Activated CD4-positive, alpha-beta T cell treated with anti-CD3 and anti-CD28 coated beads, Interleukin-2, amount 10 ng/mL, durations not matched to agents 24 days and 14 days (primary cell): Measurements from ENCODE around the gene HEPACAM2. TPM values are rescaled to one million over a fixed set of nuclear protein-coding genes. Genes with fewer than 3 reads are reported as not detected.
A peak's percentile ranks its signal among the peaks of the same experiment; 100 is the strongest.

ENCODE experiments used
- DNase-seq: peaks from one replicate; pipeline ENCODE4 v3.0.0; 2022
- H3K27ac Mint-ChIP-seq: one replicate; pipeline ENCODE4 v1.8.0; 2022; ENCODE audit warnings: mild to moderate bottlenecking, mixed read lengths
- H3K27me3 Mint-ChIP-seq: one replicate; pipeline ENCODE4 v1.8.0; 2022; ENCODE audit warnings: mixed read lengths
- H3K36me3 Mint-ChIP-seq: one replicate; pipeline ENCODE4 v1.8.0; 2022; ENCODE audit warnings: low read depth, mild to moderate bottlenecking, mixed read lengths
- H3K4me1 Mint-ChIP-seq: one replicate; pipeline ENCODE4 v1.8.0; 2021; ENCODE audit warnings: mixed read lengths
- H3K4me3 Mint-ChIP-seq: one replicate; pipeline ENCODE4 v1.8.0; 2022; ENCODE audit warnings: mild to moderate bottlenecking, moderate library complexity, mixed read lengths
- H3K9me3 Mint-ChIP-seq: one replicate; pipeline ENCODE4 v1.8.0; 2021; ENCODE audit warnings: mixed read lengths
- intact Hi-C: fragments of 100-400 bp; cut with micrococcal nuclease; formaldehyde crosslinking; loops from one replicate; pipeline ENCODE4 v1.15.1; 2023
- total RNA-seq: library from RNA; stranded (reverse); gene quantifications from 2 replicates; pipeline ENCODE4 v1.2.3, GENCODE V29; 2022

Gene HEPACAM2
- total RNA-seq, 1 donor from 2014 or later: not detected

DNA sequence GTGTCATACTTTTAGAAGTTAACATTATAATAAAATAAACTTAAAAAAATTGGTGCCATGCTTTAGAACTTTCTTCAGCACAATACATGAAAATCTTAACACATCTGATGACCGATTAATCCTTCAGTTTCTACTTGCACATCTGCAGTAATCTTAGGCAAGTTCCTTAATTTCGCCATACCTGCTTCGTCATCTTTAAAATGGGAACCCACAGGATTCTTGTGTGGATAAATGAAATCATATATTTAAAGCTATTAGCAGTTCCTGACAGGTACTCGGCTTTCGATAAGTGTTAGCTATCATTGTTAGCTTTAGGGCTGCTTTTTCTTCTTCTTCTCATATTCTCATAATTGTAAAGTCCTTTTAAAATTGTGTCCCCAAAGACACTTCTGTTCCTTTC is 5.0 kb upstream of the HEPACAM2 start:
- no peaks in the 10 kb centered on the region for H3K36me3 Mint-ChIP-seq
- H3K27ac Mint-ChIP-seq: peak overlapping the region; percentile 93
- peaks cover 5% of the 10 kb centered on the region for H3K27me3 Mint-ChIP-seq
- intact Hi-C loops: loop anchor here (5.0 kb wide), 2 partner anchors 644 to 784 kb away; partner anchors contain the start of gene GATAD1
- H3K9me3 Mint-ChIP-seq: no peaks in the 10 kb centered on the region
- DNase-seq: no peak
- H3K4me3 Mint-ChIP-seq: peak overlapping the region; percentile 99
- peaks cover 13% of the 10 kb centered on the region for H3K4me1 Mint-ChIP-seq

DNA sequence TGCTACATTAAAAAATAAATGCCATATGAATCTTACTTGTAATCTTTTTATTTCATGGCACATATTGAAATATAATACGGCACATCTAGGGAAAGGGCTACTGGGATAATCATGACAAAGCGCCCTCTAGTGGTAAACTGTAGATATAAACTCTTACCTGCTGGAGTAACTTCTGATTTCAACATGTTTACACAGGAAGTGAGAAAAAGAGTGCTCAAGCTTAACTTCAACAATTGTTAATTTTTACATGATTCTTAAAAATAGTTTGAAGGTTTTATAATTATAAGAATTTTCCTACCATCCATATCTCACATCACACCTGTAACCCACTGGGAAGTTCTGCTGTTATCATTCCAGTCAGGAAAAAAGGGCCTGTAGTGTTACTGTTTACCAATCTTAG is 2.0 kb upstream of the HEPACAM2 start:
- Mint-ChIP-seq H3K27ac (no peak overlapping the region), H3K9me3 (no peaks in the 10 kb centered on the region), H3K4me1 (peaks cover 10% of the 10 kb centered on the region), H3K4me3 (no peak overlapping the region), H3K27me3 (peaks cover 23% of the 10 kb centered on the region), H3K36me3 (no peaks in the 10 kb centered on the region)
- intact Hi-C loops: loop anchor here (1.0 kb wide), 1 partner anchor 136 kb away; no protein-coding TSS in a partner anchor
- peak; percentile 75 for DNase-seq

DNA sequence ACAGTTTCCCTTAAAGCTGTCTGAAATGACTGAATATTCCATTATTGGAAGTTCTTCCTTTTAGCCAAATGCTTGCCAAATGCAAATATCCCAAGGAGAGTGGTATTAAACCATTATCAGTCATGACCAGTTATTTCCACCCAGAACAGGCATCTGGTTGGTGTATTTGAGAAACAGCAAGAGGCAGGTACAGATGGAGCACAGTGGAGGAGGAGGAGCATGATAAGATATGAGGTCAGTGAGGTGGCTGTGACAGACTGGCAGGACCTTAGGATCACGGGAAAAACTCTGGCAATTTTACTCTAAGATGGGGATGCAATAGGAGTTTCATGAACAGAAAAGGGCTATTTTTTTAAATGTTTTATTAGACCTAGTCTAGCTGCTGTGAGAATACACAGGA is 6.4 kb downstream of the HEPACAM2 start:
- no peak for DNase-seq
- intact Hi-C loops: no loop called here
- Mint-ChIP-seq H3K4me3 (no peak overlapping the region), H3K4me1 (no peaks in the 10 kb centered on the region), H3K27ac (no peak overlapping the region), H3K36me3 (no peaks in the 10 kb centered on the region), H3K9me3 (no peaks in the 10 kb centered on the region), H3K27me3 (peaks cover 41% of the 10 kb centered on the region)

DNA sequence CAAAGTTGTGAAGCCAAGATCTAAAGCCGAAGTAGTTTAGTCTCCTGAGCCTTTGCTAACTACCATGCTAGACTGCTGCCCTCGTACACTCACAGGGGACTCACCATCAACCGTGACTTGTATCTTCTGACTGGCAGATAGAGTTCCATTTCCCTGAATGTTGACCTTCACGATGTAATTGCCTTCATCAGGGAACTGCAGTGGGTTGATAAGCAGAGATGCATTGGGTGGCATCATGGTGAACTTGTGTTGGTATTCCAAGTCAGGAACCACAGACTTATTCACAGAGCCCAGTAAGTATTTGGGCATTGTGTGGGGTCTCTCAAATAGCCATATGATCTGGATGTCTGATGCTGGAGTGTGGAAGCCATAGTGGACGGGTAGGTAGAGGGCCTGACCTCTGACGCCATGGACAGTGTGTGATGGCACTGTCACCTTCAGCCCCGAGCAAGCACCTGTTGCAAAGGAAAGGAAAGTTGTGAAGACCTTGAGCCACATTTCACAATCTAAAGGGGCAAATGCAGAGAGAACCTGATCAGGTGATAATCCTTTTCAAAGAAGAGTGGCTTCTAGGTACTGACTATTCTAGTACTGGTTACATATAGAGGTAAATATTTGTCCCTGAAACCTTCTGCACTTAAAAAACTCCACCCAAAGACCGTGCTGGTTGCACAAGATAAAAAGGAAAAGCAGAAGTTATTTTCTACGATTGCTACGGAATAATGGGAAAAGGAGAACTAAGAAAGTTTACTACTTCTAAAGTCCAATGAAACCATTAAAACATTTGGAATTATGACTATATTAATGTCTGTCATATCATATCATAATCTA is 7.1 kb downstream of the HEPACAM2 start:
- H3K27me3 Mint-ChIP-seq: peaks cover 41% of the 10 kb centered on the region
- no peaks in the 10 kb centered on the region for H3K9me3 Mint-ChIP-seq
- no peak for DNase-seq
- no peaks in the 10 kb centered on the region for H3K36me3 Mint-ChIP-seq
- H3K4me1 Mint-ChIP-seq: no peaks in the 10 kb centered on the region
- H3K27ac Mint-ChIP-seq: no peak overlapping the region
- intact Hi-C loops: no loop called here
- no peak overlapping the region for H3K4me3 Mint-ChIP-seq

DNA sequence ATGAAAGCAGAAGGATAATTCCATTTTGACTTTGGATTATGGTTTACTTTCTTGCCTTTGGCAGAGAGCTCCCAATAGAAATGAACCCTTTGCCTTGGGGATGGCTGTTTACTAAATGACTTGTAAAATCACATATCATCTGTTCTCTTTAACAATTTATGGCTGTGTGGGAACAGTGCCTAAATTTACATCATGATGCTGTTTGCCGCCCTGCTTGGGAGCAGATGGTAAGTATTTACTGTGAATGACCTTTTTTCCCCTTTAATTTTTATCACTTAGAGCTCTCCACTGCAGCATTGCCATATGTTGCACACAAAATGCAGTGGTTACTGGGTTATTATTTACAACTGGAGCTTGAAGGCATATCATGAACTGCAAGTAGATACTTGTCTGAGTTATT is 13.4 kb downstream of the HEPACAM2 start:
- H3K9me3 Mint-ChIP-seq: no peaks in the 10 kb centered on the region
- no peak overlapping the region for H3K4me3 Mint-ChIP-seq
- no peak for DNase-seq
- no peaks in the 10 kb centered on the region for H3K36me3 Mint-ChIP-seq
- H3K27me3 Mint-ChIP-seq: peaks cover 60% of the 10 kb centered on the region
- H3K4me1 Mint-ChIP-seq: no peaks in the 10 kb centered on the region
- no peak overlapping the region for H3K27ac Mint-ChIP-seq
- intact Hi-C loops: no loop called here

DNA sequence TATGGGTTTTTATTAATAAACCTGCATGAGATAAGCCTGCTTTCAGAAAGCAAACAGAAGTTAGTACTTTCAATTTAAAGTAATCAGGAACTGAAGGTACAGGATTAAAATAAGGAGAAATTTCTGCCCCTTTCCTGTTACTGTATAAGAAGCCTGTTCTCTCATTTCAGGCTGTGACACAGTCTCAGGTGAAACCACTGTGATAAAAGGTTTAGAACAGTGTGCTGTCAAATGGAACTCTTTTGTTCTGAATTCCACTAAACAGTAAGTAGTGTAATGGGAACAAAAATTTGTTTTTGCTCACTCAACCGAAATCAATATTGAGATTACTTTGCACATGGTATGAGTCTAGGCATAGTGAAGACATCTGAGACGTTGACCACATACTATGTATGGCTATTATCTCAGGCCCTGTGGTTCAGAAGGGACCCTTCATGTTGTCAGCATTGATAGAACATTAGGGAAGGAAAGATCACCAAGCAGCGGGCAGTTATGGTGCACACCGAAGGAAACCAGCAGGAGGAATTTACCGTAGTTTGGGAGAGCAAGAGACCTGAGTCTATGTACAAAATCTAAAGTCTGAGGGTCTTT is 14.9 kb downstream of the HEPACAM2 start:
- Mint-ChIP-seq H3K4me1 (no peaks in the 10 kb centered on the region), H3K4me3 (no peak overlapping the region), H3K27ac (no peak overlapping the region), H3K9me3 (no peaks in the 10 kb centered on the region), H3K27me3 (peaks cover 60% of the 10 kb centered on the region), H3K36me3 (no peaks in the 10 kb centered on the region)
- intact Hi-C loops: no loop called here
- no peak for DNase-seq

DNA sequence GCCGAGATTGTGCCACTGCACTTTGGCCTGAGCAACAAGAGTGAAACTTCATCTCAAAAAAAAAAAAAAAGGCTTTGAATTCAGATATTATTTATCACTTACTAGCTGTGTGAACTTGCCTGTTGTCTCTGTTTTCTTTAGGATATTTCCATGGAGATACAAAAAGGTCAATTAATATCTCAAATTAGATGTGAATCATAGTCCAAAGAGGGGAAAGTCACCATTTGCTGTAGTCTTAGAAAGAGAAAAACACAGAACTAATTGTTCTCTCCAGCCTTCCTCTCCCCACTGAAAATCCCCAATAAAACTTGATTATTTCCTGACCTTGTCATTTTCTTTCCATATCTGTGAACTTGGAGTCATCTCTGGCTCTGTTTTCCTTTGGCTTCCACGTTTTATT is 21.2 kb downstream of the HEPACAM2 start:
- H3K9me3 Mint-ChIP-seq: no peaks in the 10 kb centered on the region
- H3K27ac Mint-ChIP-seq: no peak overlapping the region
- H3K36me3 Mint-ChIP-seq: no peaks in the 10 kb centered on the region
- H3K4me3 Mint-ChIP-seq: no peak overlapping the region
- intact Hi-C loops: no loop called here
- no peak for DNase-seq
- peaks cover 55% of the 10 kb centered on the region for H3K27me3 Mint-ChIP-seq
- H3K4me1 Mint-ChIP-seq: no peaks in the 10 kb centered on the region

DNA sequence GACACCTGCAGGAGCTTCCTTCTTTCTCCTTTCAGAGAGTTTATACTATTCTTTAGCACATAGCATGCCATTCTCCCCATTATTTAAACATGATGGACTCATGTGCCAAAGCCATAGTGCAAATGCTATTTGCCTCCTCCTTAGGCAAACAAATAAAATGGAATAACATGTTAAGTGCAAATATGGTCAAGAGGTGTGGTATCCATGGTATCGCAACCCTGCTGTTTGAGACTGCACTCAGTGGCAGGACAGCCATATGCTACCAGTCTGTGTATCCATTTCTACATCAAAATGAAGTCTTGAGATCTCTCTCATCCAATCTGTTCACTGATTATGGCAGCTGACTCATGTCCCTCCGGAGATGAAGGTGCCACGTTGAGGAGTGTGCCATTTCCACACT is 22.8 kb downstream of the HEPACAM2 start:
- Mint-ChIP-seq H3K4me1 (no peaks in the 10 kb centered on the region), H3K27me3 (peaks cover 57% of the 10 kb centered on the region), H3K36me3 (no peaks in the 10 kb centered on the region), H3K27ac (no peak overlapping the region), H3K4me3 (no peak overlapping the region), H3K9me3 (no peaks in the 10 kb centered on the region)
- intact Hi-C loops: no loop called here
- no peak for DNase-seq

DNA sequence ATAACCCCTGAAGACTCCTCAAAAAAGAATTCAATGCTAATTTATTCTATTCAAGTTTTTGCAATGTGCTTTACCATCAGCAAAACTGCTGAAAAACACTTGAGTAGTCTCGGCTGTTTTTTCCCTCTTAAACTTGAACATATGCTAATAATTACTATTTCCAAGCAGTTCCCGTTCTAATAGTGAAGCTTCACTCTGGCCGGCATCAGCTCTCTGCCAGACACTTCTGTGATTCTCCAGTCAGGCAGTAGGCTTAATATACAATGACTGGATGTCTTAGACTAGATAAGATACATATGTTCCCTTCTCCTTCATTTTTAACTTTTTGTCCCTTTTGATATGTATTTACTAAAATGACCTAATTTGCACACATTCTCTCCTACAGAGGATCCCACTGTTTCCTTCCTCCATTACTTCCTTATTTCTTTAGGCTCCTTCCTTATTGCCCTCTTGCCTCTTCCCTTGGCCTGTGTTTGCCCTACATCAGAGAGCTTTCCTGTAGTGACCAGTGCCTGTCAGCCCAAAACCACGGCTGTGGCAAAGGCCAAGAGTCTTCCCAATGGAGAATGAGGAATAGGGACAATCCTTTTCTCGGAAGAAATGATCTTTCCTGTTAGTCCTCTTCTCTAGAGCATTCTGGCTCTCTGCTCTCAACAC is 23.5 kb downstream of the HEPACAM2 start:
- intact Hi-C loops: no loop called here

DNA sequence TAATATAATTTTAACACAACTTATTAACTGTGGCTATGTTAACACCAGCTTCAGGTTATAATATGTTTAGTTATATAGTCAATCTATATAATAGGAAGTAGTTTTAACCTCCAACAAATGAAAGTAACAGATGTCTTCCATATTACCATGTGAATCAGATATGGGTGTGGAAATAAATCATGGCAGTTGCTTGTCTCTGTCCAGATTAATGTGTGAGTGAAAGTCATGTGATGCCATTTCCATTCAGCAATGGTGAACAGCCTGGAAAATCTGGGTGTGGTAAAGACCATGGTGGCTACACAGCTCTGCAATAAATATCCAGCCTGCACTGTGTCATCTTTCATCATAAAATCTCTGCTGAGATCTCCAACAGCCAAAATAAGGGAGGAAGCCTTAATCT is 27.8 kb downstream of the HEPACAM2 start:
- H3K4me3 Mint-ChIP-seq: no peak overlapping the region
- no peak overlapping the region for H3K27ac Mint-ChIP-seq
- intact Hi-C loops: no loop called here
- H3K27me3 Mint-ChIP-seq: peaks cover 40% of the 10 kb centered on the region
- H3K4me1 Mint-ChIP-seq: no peaks in the 10 kb centered on the region
- no peaks in the 10 kb centered on the region for H3K9me3 Mint-ChIP-seq
- DNase-seq: no peak
- no peaks in the 10 kb centered on the region for H3K36me3 Mint-ChIP-seq

More for the DNA sequence above, 23.5 kb downstream of the HEPACAM2 start:
- H3K4me3 Mint-ChIP-seq: no peak overlapping the region
- DNase-seq: no peak
- H3K27me3 Mint-ChIP-seq: peaks cover 51% of the 10 kb centered on the region
- H3K36me3 Mint-ChIP-seq: no peaks in the 10 kb centered on the region
- H3K4me1 Mint-ChIP-seq: no peaks in the 10 kb centered on the region
- no peaks in the 10 kb centered on the region for H3K9me3 Mint-ChIP-seq
- no peak overlapping the region for H3K27ac Mint-ChIP-seq

DNA sequence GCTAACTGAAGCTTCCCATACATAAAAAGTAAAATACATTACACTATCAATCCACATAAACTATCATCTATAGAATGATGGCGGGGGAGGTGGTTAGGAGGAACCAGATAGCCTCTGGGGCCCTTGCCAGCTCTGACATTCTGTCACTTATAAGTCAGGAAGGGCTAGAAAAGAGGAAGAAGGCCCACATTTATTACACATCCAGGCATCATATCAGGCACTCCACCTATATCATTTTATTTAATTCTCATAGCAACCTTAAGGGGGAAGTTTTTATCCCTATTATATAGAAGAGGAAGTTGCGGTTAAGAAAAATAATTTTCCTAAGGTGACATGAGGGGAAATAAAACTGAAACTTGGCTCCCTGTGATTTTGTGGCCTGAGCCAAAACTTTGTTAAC is 29.9 kb downstream of the HEPACAM2 start:
- Mint-ChIP-seq H3K27ac (no peak overlapping the region), H3K9me3 (no peaks in the 10 kb centered on the region), H3K36me3 (no peaks in the 10 kb centered on the region), H3K4me3 (no peak overlapping the region), H3K4me1 (no peaks in the 10 kb centered on the region), H3K27me3 (peaks cover 38% of the 10 kb centered on the region)
- intact Hi-C loops: no loop called here
- DNase-seq: no peak

DNA sequence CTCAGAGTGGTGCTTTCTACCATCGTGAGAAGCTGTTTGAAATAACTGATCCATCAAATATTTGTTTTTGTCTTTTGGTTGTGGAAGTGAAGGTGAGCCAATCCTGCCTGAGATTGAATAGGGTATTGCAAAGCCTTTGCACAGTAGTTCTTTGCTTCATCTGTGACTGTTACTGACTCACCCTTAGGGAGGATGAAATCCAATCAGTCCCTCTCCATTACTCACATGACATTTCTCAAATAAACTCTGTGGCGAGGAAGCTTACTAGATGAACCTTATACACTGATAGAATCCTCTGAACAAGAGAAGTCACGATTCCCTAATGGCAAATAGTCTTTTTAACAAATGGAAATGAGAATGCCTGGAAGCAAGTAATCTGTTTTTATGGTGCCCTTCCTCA is 31.9 kb downstream of the HEPACAM2 start:
- Mint-ChIP-seq H3K4me3 (no peak overlapping the region), H3K36me3 (no peaks in the 10 kb centered on the region), H3K27me3 (peaks cover 40% of the 10 kb centered on the region), H3K27ac (no peak overlapping the region), H3K9me3 (no peaks in the 10 kb centered on the region), H3K4me1 (no peaks in the 10 kb centered on the region)
- intact Hi-C loops: no loop called here
- no peak for DNase-seq

DNA sequence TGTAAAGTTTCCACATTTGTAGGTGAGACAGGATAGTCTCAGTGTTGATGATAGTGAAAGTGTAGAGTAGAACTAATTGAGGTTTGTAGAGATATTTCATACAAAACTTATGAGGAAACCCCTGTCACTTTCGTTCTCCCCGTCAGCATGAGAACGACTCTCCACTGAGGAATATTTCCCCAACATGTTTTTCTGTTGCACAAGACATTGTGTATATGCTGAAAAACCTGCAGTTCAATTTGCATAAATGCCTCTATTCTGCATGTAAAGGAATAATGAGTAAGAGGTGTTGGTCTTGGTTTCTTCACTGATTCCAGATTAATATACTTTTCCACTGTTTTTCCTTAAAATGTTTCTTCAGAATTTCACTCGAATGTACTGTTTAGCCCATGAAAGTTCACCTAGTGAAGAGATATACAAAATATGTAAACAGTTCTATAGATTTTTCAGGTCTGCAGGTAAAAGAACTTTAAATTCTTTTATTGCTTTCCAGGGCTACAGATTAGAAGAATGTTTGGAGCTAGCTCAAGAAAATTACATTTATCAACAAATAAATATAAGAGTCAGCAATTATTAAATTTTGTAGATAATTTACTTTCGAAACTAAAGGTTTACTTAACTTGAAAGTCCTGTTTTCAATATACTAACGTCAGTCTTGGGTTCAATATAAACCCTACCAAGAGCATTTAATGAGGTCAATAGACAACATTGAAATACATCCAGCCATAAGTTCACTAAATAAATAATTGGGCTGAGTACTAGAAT is 37.2 kb downstream of the HEPACAM2 start:
- H3K36me3 Mint-ChIP-seq: no peaks in the 10 kb centered on the region
- DNase-seq: no peak
- intact Hi-C loops: no loop called here
- no peaks in the 10 kb centered on the region for H3K9me3 Mint-ChIP-seq
- H3K27me3 Mint-ChIP-seq: peaks cover 41% of the 10 kb centered on the region
- H3K27ac Mint-ChIP-seq: no peak overlapping the region
- no peaks in the 10 kb centered on the region for H3K4me1 Mint-ChIP-seq
- H3K4me3 Mint-ChIP-seq: no peak overlapping the region
